Heart left ventricle (tissue), 13 donors: ENCODE measurements around the gene FCN1.

Source experiments
- CTCF ChIP-seq, 12 donors: fragments of 200-600 bp; sonication (generic) in 4 of 12; IDR thresholded peaks; one replicate each; pipeline versions ENCODE4 v1.5.0 to v1.8.0; 2018 to 2022; ENCODE audit warnings: antibody characterized with exemption in 12 of 12, mild to moderate bottlenecking in 5 of 12
- POLR2A ChIP-seq, 2 donors: fragments of 450-650 bp; IDR thresholded peaks; one replicate each; pipeline ENCODE4 v1.6.1; 2017; ENCODE audit warnings: antibody characterized with exemption in 2 of 2, mild to moderate bottlenecking in 2 of 2, moderate library complexity in 2 of 2
- donor health status: ischemic (EF 13 %, LVEDD 7.1; RV severe dilation, severe dysfunction).
- donor health status: DM: no; HTN: yes; CAD: no.
- donor health status: DM: no; HTN: no; CAD: no.
- donor health status: ischemic (EF 25% LVEDD 6.9; RV normal size, moderate dysfunction).
- donor health status: ischemic (EF 25% LVEDD 5.7; RV mildly dilated, moderate dysfunction).
- donor health status: ischemic (EF 35%, LVEDD 5.7; RV mildly dilated, moderate dysfunction).
- donor health status: nonischemic (EF 11% LVEDD 7.7; RV severe dilation, severe dysfunction).
- donor health status: DM: yes; HTN: yes; CAD: no.
- donor health status: PGD.
- donor health status: ischemic (EF 29% LVEDD 5.4; RV normal size, mild dysfunction).
- donor health status: nonischemic (EF 23%, LVEDD 6.1; RV moderate dilation, normal function).

DNA sequence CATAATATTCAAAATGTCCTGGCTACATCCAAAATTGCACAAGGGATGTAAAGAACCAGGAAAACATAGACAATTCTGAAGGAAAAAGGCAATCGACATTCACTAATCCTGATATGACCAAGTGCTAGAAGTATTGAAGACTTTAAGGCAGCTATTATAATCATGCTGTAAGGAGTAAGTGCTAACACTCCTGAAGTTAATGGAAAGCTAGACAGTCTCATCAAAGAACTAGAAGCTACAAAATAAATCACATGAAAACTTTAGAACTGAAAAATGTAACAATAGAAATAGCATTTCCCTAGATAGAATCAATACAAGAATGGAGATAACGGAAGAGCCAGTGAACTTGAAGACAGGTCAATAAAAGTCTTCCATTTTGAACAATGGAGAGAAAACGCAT, 18.5 kb downstream of the FCN1 start:
- TF ChIP-seq POLR2A (IDR thresholded peaks at IDR 0.05) (no peak), CTCF (IDR thresholded peaks at IDR 0.05) (no peak)
